HG03442 (cell line): ENCODE measurements around the gene ELK3.
"Not testable (repeated sequence)": the region's sequence is repeated elsewhere in the genome, so short reads cannot be mapped to it uniquely, and the experiment has no call there.

Experiments used
- ATAC-seq: cut with Tn5 transposase; IDR thresholded peaks from one replicate; pipeline ENCODE4 v1.9.1; 2021; ENCODE audit warnings: mild to moderate bottlenecking, moderate library complexity; ENCODE audit not compliant: unreplicated experiment

The ELK3 gene

GRCh38 chr12:96301732-96302131 is 107.6 kb downstream of the ELK3 start:
- no peak for ATAC-seq

- ATAC-seq: no peak
Observed at GRCh38 chr12:96302687-96303310, 108.6 kb downstream of the ELK3 start.

- no peak for ATAC-seq
Observed at GRCh38 chr12:96303653-96304052, 109.5 kb downstream of the ELK3 start.

- no peak for ATAC-seq
Observed at GRCh38 chr12:96305665-96306064, 111.5 kb downstream of the ELK3 start.

GRCh38 chr12:96308881-96309280 is 114.7 kb downstream of the ELK3 start:
- no peak for ATAC-seq

GRCh38 chr12:96310067-96310466 is 115.9 kb downstream of the ELK3 start:
- no peak for ATAC-seq

- no peak for ATAC-seq
Observed at GRCh38 chr12:96311191-96311590, 117.0 kb downstream of the ELK3 start.

GRCh38 chr12:96313606-96314005 is 119.4 kb downstream of the ELK3 start:
- ATAC-seq: no peak

- no peak for ATAC-seq
Observed at GRCh38 chr12:96314723-96315122, 120.5 kb downstream of the ELK3 start.

GRCh38 chr12:96315741-96316481 is 121.7 kb downstream of the ELK3 start:
- not testable (repeated sequence) for ATAC-seq

GRCh38 chr12:96317801-96318200 is 123.6 kb downstream of the ELK3 start:
- ATAC-seq: not testable (repeated sequence)
